OCI-LY7 (cell line): ENCODE results near the gene CRB1. TPM values are rescaled to one million over a fixed set of nuclear protein-coding genes. Genes with fewer than 3 reads are reported as not detected.

ENCODE experiments used
- BruUV-seq: library from RNA; stranded (reverse); fragments of 400-500 nt; replicated peaks from 2 replicates; lab custom pipeline; 2021; lab: Mats Ljungman, UMichigan
- CTCF ChIA-PET: fragments of 300-600 bp; sonication (Branson Sonifier 250); formaldehyde crosslinking; loops from one replicate; lab custom pipeline; 2022; ENCODE audit warnings: antibody characterized with exemption; ENCODE audit not compliant: unreplicated experiment; lab: Charles Lee
- POLR2A ChIA-PET: fragments of 300-600 bp; sonication (Branson Sonifier 250); formaldehyde crosslinking; loops from one replicate; lab custom pipeline; 2022; ENCODE audit warnings: antibody characterized with exemption; lab: Charles Lee
- DNase-seq: peaks from one replicate; pipeline ENCODE4 v3.0.0-alpha.2; 2015; ENCODE audit warnings: low spot score
- H2AFZ ChIP-seq: fragments of 200-600 bp; sonication (generic), shearing (Covaris generic); 2 replicates; pipeline ENCODE4 v1.6.1; 2014; ENCODE audit warnings: mild to moderate bottlenecking, antibody characterized with exemption, low read length, moderate library complexity
- H3K27ac ChIP-seq: fragments of 200-600 bp; sonication (generic); 2 replicates; pipeline ENCODE4 v1.5.1; 2014; ENCODE audit warnings: mixed run types, low read depth, mild to moderate bottlenecking, moderate library complexity, low read length, inconsistent platforms; ENCODE audit not compliant: poor library complexity, severe bottlenecking
- H3K36me3 ChIP-seq: fragments of 200-600 bp; sonication (generic); 2 replicates; pipeline ENCODE4 v1.6.1; 2014; ENCODE audit warnings: mild to moderate bottlenecking, antibody characterized with exemption, low read length, moderate library complexity, mixed read lengths; ENCODE audit not compliant: insufficient read depth
- H3K4me1 ChIP-seq: fragments of 200-600 bp; sonication (generic); 2 replicates; pipeline ENCODE4 v1.5.1; 2014; ENCODE audit warnings: mild to moderate bottlenecking, low read length; ENCODE audit not compliant: insufficient read depth, poor library complexity, severe bottlenecking
- H3K4me2 ChIP-seq: fragments of 200-600 bp; sonication (generic); 2 replicates; pipeline ENCODE4 v1.6.1; 2014; ENCODE audit warnings: mild to moderate bottlenecking, low read length
- H3K4me3 ChIP-seq: fragments of 200-600 bp; sonication (generic); 2 replicates; pipeline ENCODE4 v1.5.1; 2014; ENCODE audit warnings: mild to moderate bottlenecking, low read depth, low read length; ENCODE audit not compliant: poor library complexity, severe bottlenecking
- H3K79me2 ChIP-seq: fragments of 200-600 bp; sonication (generic); 2 replicates; pipeline ENCODE4 v1.6.1; 2016; ENCODE audit warnings: low read depth, mild to moderate bottlenecking, low read length, moderate library complexity, mixed read lengths; ENCODE audit not compliant: insufficient read depth
- H3K9me2 ChIP-seq: fragments of 200-600 bp; sonication (generic); 2 replicates; pipeline ENCODE4 v1.6.1; 2016; ENCODE audit warnings: mild to moderate bottlenecking, low read length, mixed read lengths; ENCODE audit not compliant: insufficient read depth
- H3K9me3 ChIP-seq: fragments of 200-600 bp; sonication (generic); 2 replicates; pipeline ENCODE4 v1.6.1; 2014; ENCODE audit warnings: mild to moderate bottlenecking, mixed run types, low read length, mixed read lengths
- H4K20me1 ChIP-seq: fragments of 200-600 bp; sonication (generic); 2 replicates; pipeline ENCODE4 v1.6.1; 2014; ENCODE audit warnings: mild to moderate bottlenecking, antibody characterized with exemption, low read length, moderate library complexity, mixed read lengths; ENCODE audit not compliant: insufficient read depth
- CTCF ChIP-seq: fragments of 200-600 bp; sonication (generic); conservative IDR thresholded peaks from 2 replicates; pipeline ENCODE4 v1.5.1; 2014; ENCODE audit warnings: mild to moderate bottlenecking, antibody characterized with exemption, low read length, moderate library complexity, mixed read lengths
- EZH2phosphoT487 ChIP-seq: fragments of 200-600 bp; sonication (generic); IDR thresholded peaks from 2 replicates; pipeline ENCODE4 v1.6.1; 2018; ENCODE audit warnings: low read depth, borderline replicate concordance, mild to moderate bottlenecking, mixed run types, antibody characterized with exemption, low read length, moderate library complexity, mixed read lengths
- intact Hi-C: fragments of 100-400 bp; cut with micrococcal nuclease; formaldehyde crosslinking; loops from one replicate; pipeline ENCODE4 v1.10.0; 2022; ENCODE audit not compliant: unreplicated experiment
- total RNA-seq, 2 experiments: library from RNA; depleted of rRNA in 1 of 2; stranded (reverse); fragments of >200 nt in 1 of 2; shearing (Covaris generic) in 1 of 2; gene quantifications; 2 replicates each; pipeline ENCODE4 v1.2.3, GENCODE V29; 2014 to 2022

CRB1 gene
- total RNA-seq, 2 experiments from 2014 or later, result 0.25 TPM; not detected in 1

GRCh38 chr1:197470330-197470729 is 202.3 kb downstream of the CRB1 start:
- TF ChIP-seq CTCF, result no peak
- TF ChIP-seq EZH2phosphoT487, result no peak
- Histone ChIP-seq H3K79me2 (no peaks in the 10 kb centered on the region), H2AFZ (no peak overlapping the region), H3K4me3 (no peak overlapping the region), H3K4me1 (no peaks in the 10 kb centered on the region), H3K9me2 (no peaks in the 10 kb centered on the region), H3K36me3 (no peaks in the 10 kb centered on the region), H3K9me3 (no peaks in the 10 kb centered on the region), H4K20me1 (no peaks in the 10 kb centered on the region), H3K27ac (no peak overlapping the region), H3K4me2 (no peak overlapping the region)
- ChIA-PET POLR2A (interaction anchor here (0.7 to 1.3 kb wide), 2 partner anchors 11 to 21 kb away, joined by 3 read pairs; no protein-coding TSS in a partner anchor), CTCF (no interaction called here)
- DNase-seq, result no peak
- intact Hi-C loops, result no loop called here
- no TSS peak for BruUV-seq

GRCh38 chr1:197471248-197471985 is 203.4 kb downstream of the CRB1 start:
- no TSS peak for BruUV-seq
- POLR2A ChIA-PET, result interaction anchor here (1.3 kb wide), 1 partner anchor 10 kb away, joined by 3 read pairs; no protein-coding TSS in a partner anchor

More at GRCh38 chr1:197471248-197471985, 203.4 kb downstream of the CRB1 start:
- no peak overlapping the region for H3K4me3 ChIP-seq
- H3K4me2 ChIP-seq, result no peak overlapping the region
- intact Hi-C loops, result no loop called here
- no peaks in the 10 kb centered on the region for H3K9me2 ChIP-seq
- TF ChIP-seq CTCF (no peak), EZH2phosphoT487 (no peak)
- H3K9me3 ChIP-seq, result no peaks in the 10 kb centered on the region
- H3K36me3 ChIP-seq, result no peaks in the 10 kb centered on the region
- H3K27ac ChIP-seq, result no peak overlapping the region
- no peaks in the 10 kb centered on the region for H4K20me1 ChIP-seq
- H3K79me2 ChIP-seq, result no peaks in the 10 kb centered on the region
- no peak overlapping the region for H2AFZ ChIP-seq
- no peak for DNase-seq
- CTCF ChIA-PET, result no interaction called here
- H3K4me1 ChIP-seq, result no peaks in the 10 kb centered on the region
